Thyroid gland (tissue), 4 donors: ENCODE measurements around the gene LIN52. TPM values are rescaled to one million over a fixed set of nuclear protein-coding genes. Genes with fewer than 3 reads are reported as not detected.
"Not testable (repeated sequence)": the region's sequence is repeated elsewhere in the genome, so short reads cannot be mapped to it uniquely, and the experiment has no call there.

Source experiments
- DNase-seq, 2 donors: peaks; one replicate each; pipeline ENCODE4 v3.0.0-alpha.2; 2019
- H3K27ac ChIP-seq, 3 donors: fragments of 200-600 bp; sonication (generic); 1 replicate in 2 of 3; 2 replicates in 1 of 3; pipeline ENCODE4 v1.5.1; 2016 to 2019; ENCODE audit warnings: mild to moderate bottlenecking in 1 of 3, moderate library complexity in 1 of 3
- H3K27me3 ChIP-seq: fragments of 200-600 bp; sonication (generic); one replicate; pipeline ENCODE4 v1.5.1; 2019
- H3K36me3 ChIP-seq, 2 donors: fragments of 200-600 bp; sonication (generic); one replicate each; pipeline ENCODE4 v1.5.1; 2016 to 2019
- H3K4me1 ChIP-seq, 2 donors: fragments of 200-600 bp; sonication (generic); one replicate each; pipeline ENCODE4 v1.5.1; 2017 to 2019
- H3K4me3 ChIP-seq, 3 donors: fragments of 200-600 bp; sonication (generic); replicated peaks in 1 of 3; 1 replicate in 2 of 3; 2 replicates in 1 of 3; pipeline ENCODE4 v1.5.1; 2016; ENCODE audit warnings: mild to moderate bottlenecking in 1 of 3
- H3K9me3 ChIP-seq: fragments of 200-600 bp; sonication (generic); one replicate; pipeline ENCODE4 v1.5.1; 2017
- CTCF ChIP-seq, 6 experiments: fragments of 200-600 bp in 3 of 6; fragments of 450-650 bp in 3 of 6; sonication (generic) in 3 of 6; IDR thresholded peaks; one replicate each; pipeline ENCODE4 v1.5.1; 2016 to 2019; ENCODE audit warnings: antibody characterized with exemption in 6 of 6, mild to moderate bottlenecking in 2 of 6, inconsistent platforms in 1 of 6, moderate library complexity in 1 of 6
- POLR2A ChIP-seq, 2 donors: fragments of 450-650 bp; IDR thresholded peaks; one replicate each; pipeline ENCODE4 v1.6.1; 2017; ENCODE audit warnings: antibody characterized with exemption in 2 of 2, mild to moderate bottlenecking in 2 of 2, moderate library complexity in 1 of 2
- WGBS, 2 donors: methylation state at CpG; one replicate each; pipeline ENCODE4 v1.1.5; 2017; 5-methylcytosine and 5-hydroxymethylcytosine counted together
- intact Hi-C: fragments of 100-400 bp; cut with DNase I; formaldehyde crosslinking; loops from one replicate; pipeline ENCODE4 v1.15.1; 2023
- total RNA-seq, 4 donors: library from RNA; depleted of rRNA; stranded (reverse); fragments of >200 nt; gene quantifications; one replicate each; pipeline ENCODE4 v1.2.3, GENCODE V29; 2016

LIN52 gene
- total RNA-seq, 4 donors from 2014 or later, result 5.8 to 12.7 (median 8.1) TPM

- Histone ChIP-seq H3K36me3 (no peaks in the 10 kb centered on the region), H3K9me3 (no peaks in the 10 kb centered on the region), H3K27me3 (no peaks in the 10 kb centered on the region), H3K27ac (no peak overlapping the region), H3K4me3 (no peak overlapping the region), H3K4me1 (no peaks in the 10 kb centered on the region)
- 82 to 87% methylated on average over 1 of the region's 1 CpG for whole genome bisulfite sequencing, 2 donors
- TF ChIP-seq POLR2A (IDR thresholded peaks at IDR 0.05), result no peak
- no peak for TF ChIP-seq CTCF (IDR thresholded peaks at IDR 0.05)
- intact Hi-C loops, result no loop called here
- DNase-seq, result no peak
These were observed 24.6 kb downstream of the LIN52 start for GRCh38 chr14:74109369-74109768.

DNA sequence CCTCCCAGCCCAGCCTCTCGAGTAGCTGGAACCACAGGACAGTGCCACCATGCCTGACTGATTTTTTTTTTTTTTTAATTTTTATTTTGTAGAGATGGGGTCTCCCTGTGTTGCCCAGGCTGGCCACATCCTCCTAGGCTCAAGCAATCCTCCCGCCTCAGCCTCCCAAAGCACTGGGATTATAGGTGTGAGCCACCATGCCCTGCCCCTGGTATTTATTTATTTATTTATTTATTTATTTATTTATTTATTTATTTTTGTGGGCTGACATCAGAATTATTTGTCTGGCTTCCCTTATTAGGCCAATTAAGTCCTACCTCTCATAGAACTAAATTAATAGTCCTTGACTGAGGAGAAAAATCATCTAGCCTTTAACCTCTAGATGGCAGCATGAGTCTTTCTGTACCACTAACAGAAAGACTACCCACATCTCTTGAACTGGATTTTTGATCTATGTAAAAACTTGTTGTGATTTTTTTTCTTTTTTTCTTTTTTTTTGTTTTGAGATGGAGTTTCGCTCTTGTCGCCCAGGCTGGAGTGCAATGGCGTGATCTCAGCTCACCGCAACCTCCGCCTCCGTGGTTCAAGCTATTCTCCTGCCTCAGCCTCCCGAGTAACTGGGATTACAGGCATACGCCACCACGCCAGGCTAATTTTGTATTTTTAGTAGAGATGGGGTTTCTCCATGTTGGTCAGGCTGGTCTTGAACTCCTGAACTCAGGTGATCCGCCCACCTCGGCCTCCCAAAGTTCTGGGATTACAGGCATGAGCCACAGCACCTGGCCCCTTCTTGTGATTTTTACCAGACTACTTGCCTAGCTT lies 26.9 kb downstream of the LIN52 start:
- not testable (repeated sequence) for H3K9me3 ChIP-seq, H3K4me1 ChIP-seq, H3K27ac ChIP-seq, H3K36me3 ChIP-seq, DNase-seq, H3K27me3 ChIP-seq, H3K4me3 ChIP-seq
- 90 to 93% methylated on average over 12 to 13 of the region's 13 CpGs for WGBS, 2 donors
- intact Hi-C loops, result loop anchor here (5.0 kb wide), 1 partner anchor 141 kb away; no protein-coding TSS in a partner anchor
- peak in 5 of 6 experiments; percentile 19 to 67 (median 59) for TF ChIP-seq CTCF (IDR thresholded peaks at IDR 0.05)

GRCh38 chr14:74125487-74125886 lies 40.7 kb downstream of the LIN52 start:
- H3K36me3 ChIP-seq, intact Hi-C loops, H3K27ac ChIP-seq, H3K9me3 ChIP-seq, DNase-seq, H3K4me3 ChIP-seq, H3K27me3 ChIP-seq, H3K4me1 ChIP-seq: not testable (repeated sequence)
- 73 to 99% methylated on average over 4 to 5 of the region's 5 CpGs for WGBS, 2 donors

DNA sequence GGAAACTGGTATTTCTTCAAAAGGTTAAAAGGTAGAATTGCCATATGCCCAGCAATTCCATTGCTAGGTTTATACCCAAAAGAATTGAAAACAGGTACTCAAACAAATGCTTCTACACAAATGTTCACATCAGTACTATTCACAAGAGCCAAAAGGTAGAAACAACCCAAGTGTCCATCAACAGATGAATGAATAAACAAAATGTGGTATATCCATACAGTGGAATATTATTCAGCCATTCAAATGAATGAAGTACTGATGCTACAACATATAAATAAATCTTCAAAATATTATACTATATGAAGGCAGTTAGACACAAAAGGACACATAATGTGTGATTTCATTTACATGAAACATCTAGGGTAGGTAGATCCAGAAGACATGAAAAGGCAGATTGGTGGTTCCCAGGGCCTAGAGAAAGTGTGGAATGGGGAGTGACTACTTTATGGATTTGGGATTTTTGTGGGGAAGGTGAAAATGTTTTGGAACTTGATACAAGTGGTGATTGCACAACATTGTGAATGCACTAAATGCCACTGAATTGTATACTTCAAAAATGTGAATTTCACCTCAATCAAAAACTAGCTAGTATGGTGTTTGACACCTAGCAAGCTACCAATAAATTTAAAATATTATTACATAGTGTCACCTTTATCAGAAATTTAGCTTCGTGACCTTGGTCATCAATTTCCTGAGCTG lies 41.7 kb downstream of the LIN52 start:
- Histone ChIP-seq H3K4me1 (no peaks in the 10 kb centered on the region), H3K4me3 (no peak overlapping the region), H3K36me3 (no peaks in the 10 kb centered on the region), H3K27ac (no peak overlapping the region), H3K27me3 (no peaks in the 10 kb centered on the region), H3K9me3 (no peaks in the 10 kb centered on the region)
- no peak for TF ChIP-seq POLR2A (IDR thresholded peaks at IDR 0.05)
- no peak for TF ChIP-seq CTCF (IDR thresholded peaks at IDR 0.05)
- intact Hi-C loops, result no loop called here
- 97 to 98% methylated on average over 1 of the region's 1 CpG for WGBS, 2 donors
- no peak for DNase-seq

DNA sequence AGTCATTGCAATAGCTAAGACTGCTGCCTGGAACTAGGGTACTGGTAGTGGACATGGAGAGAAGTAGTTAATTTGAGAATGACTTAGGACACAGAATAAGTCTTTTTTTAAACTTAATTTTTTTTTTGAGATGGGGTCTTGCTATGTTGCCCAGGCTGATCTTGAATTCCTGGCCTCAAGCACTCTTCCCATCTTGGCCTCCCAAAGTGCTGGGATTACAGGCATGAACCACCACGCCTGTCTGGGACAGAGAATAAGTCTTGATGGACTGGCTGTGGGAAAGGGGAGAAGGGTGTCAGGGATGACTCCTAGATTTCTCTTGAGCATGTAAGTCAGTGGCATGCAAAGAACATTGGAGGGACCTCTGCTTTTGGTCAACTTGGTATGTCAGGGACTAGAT lies 42.9 kb downstream of the LIN52 start:
- TF ChIP-seq CTCF (IDR thresholded peaks at IDR 0.05) (no peak), POLR2A (IDR thresholded peaks at IDR 0.05) (no peak)
- Histone ChIP-seq H3K4me3 (no peak overlapping the region), H3K9me3 (no peaks in the 10 kb centered on the region), H3K36me3 (no peaks in the 10 kb centered on the region), H3K27me3 (no peaks in the 10 kb centered on the region), H3K4me1 (no peaks in the 10 kb centered on the region), H3K27ac (no peak overlapping the region)
- intact Hi-C loops, result no loop called here
- no peak for DNase-seq
- 86 to 100% methylated on average over 1 of the region's 1 CpG for WGBS, 2 donors
